ENCODE measurements around the gene R3HDM2. TPM values are rescaled to one million over a fixed set of nuclear protein-coding genes. Genes with fewer than 3 reads are reported as not detected.

R3HDM2 gene
- total RNA-seq, 1 donor from 2014 or later, result 57.3 TPM

DNA sequence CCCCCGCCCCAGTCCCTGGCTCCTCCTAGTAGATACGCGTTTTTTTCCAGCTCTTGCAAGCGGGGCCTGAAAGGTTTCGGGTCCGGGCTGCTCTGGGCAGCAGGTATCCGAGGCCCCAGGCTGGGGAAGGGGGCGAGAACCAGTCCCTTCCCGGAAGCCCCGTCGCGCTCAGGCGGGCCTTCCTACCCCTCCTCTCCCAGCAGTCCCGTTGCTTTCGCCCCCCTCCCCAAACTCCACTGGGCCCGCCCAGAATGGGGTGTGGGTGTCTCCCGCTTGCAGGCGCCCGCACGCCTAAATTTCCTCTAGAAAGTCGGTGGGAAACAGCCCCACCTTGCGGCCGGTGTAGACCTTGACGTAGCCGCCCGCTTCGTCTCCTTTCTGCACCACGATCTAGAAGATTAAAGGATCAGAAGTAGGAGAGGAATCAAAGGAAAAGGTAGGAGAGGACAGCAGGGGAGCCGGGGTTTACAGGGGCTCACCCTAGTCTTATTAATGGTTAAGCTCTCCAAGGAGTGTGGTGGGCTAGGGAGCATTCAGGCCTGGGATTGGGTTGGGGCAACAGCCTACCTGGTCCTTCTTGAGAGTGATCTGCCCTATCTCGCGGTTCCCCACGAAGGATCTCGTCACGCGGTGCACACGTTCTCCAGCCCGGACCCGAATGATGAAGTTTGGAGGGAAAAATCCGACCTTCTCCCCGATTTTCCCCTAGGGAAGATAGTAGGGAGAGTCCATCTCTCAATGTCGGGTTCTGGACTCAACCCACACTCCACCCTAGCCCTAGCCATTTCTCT, 187.1 kb downstream of the R3HDM2 start:
- DNase-seq (ENCODE audit: low read depth, low spot score), result peak; percentile 81
- Mint-ChIP-seq H3K4me1 (peaks cover 42% of the 10 kb centered on the region), H3K9me3 (no peaks in the 10 kb centered on the region), H3K27ac (ENCODE audit: unreplicated experiment) (no peak overlapping the region), H3K4me3 (peak overlapping the region; percentile 84), H3K36me3 (ENCODE audit: low read depth) (no peaks in the 10 kb centered on the region), H3K27me3 (ENCODE audit: low read depth) (peaks cover 63% of the 10 kb centered on the region)
- TF ChIP-seq CTCF (conservative IDR thresholded peaks at IDR 0.05), result peak; percentile 83

- no peaks in the 10 kb centered on the region for H3K36me3 Mint-ChIP-seq (ENCODE audit: low read depth)
- peak overlapping the region; percentile 85 for H3K4me3 Mint-ChIP-seq
- peaks cover 47% of the 10 kb centered on the region for H3K4me1 Mint-ChIP-seq
- no peaks in the 10 kb centered on the region for H3K9me3 Mint-ChIP-seq
- H3K27me3 Mint-ChIP-seq (ENCODE audit: low read depth), result peaks cover 69% of the 10 kb centered on the region
- DNase-seq (ENCODE audit: low read depth, low spot score), result peak; percentile 94
- no peak overlapping the region for H3K27ac Mint-ChIP-seq (ENCODE audit: unreplicated experiment)
- peak; percentile 82 for TF ChIP-seq CTCF (conservative IDR thresholded peaks at IDR 0.05)
Measured at GRCh38 chr12:57242691-57243454, 188.0 kb downstream of the R3HDM2 start.

DNA sequence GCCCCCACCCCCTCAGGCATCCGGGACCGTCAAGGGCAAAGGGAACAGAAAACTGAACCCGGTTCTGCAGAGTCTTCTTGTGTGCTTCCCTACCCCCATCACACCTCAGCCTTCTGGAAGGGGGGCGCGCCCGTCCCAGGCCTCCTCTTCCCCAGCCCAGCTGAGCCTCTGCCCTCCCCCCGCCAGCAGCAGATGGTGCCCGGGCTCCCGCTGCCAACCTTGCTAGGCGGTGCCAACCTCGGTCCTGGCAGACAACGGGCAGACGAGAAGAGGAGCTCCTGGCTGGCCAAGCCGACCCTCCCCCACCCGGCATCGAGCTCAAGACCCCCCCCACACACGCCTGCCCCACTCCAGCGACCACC, 188.5 kb downstream of the R3HDM2 start:
- Mint-ChIP-seq H3K36me3 (ENCODE audit: low read depth) (no peaks in the 10 kb centered on the region), H3K27me3 (ENCODE audit: low read depth) (peaks cover 74% of the 10 kb centered on the region), H3K4me1 (peaks cover 53% of the 10 kb centered on the region), H3K9me3 (no peaks in the 10 kb centered on the region), H3K4me3 (peak overlapping the region; percentile 90), H3K27ac (ENCODE audit: unreplicated experiment) (no peak overlapping the region)
- no peak for DNase-seq (ENCODE audit: low read depth, low spot score)
- TF ChIP-seq CTCF (conservative IDR thresholded peaks at IDR 0.05), result no peak

- TF ChIP-seq CTCF (conservative IDR thresholded peaks at IDR 0.05), result no peak
- no peak for DNase-seq (ENCODE audit: low read depth, low spot score)
- Mint-ChIP-seq H3K4me3 (peak overlapping the region; percentile 90), H3K4me1 (peaks cover 57% of the 10 kb centered on the region), H3K27ac (ENCODE audit: unreplicated experiment) (no peak overlapping the region), H3K36me3 (ENCODE audit: low read depth) (no peaks in the 10 kb centered on the region), H3K9me3 (no peaks in the 10 kb centered on the region), H3K27me3 (ENCODE audit: low read depth) (peaks cover 81% of the 10 kb centered on the region)
Measured at GRCh38 chr12:57241402-57242310, 189.2 kb downstream of the R3HDM2 start.

GRCh38 chr12:57240926-57241401, 189.9 kb downstream of the R3HDM2 start:
- H3K4me3 Mint-ChIP-seq, result peak overlapping the region; percentile 90
- peaks cover 83% of the 10 kb centered on the region for H3K27me3 Mint-ChIP-seq (ENCODE audit: low read depth)
- H3K36me3 Mint-ChIP-seq (ENCODE audit: low read depth), result no peaks in the 10 kb centered on the region
- no peak for TF ChIP-seq CTCF (conservative IDR thresholded peaks at IDR 0.05)
- no peaks in the 10 kb centered on the region for H3K9me3 Mint-ChIP-seq
- no peak overlapping the region for H3K27ac Mint-ChIP-seq (ENCODE audit: unreplicated experiment)
- peaks cover 57% of the 10 kb centered on the region for H3K4me1 Mint-ChIP-seq
- no peak for DNase-seq (ENCODE audit: low read depth, low spot score)
